ENCODE data around the gene HJURP. TPM values are rescaled to one million over a fixed set of nuclear protein-coding genes. Genes with fewer than 3 reads are reported as not detected.

HJURP gene
- total RNA-seq, 1 donor from 2014 or later: 19.4 TPM

- Mint-ChIP-seq H3K27me3 (ENCODE audit: low read depth) (no peaks in the 10 kb centered on the region), H3K36me3 (peaks cover 41% of the 10 kb centered on the region), H3K27ac (no peak overlapping the region), H3K9me3 (peaks cover 38% of the 10 kb centered on the region), H3K4me3 (no peak overlapping the region), H3K4me1 (no peaks in the 10 kb centered on the region)
- TF ChIP-seq CTCF (IDR thresholded peaks at IDR 0.05; ENCODE audit: unreplicated experiment): no peak
- no peak for DNase-seq (ENCODE audit: low spot score in 2 of 2, unreplicated experiment in 2 of 2)
Observed at GRCh38 chr2:233862261-233862768, 8.0 kb upstream of the HJURP start.

- peaks cover 13% of the 10 kb centered on the region for H3K4me1 Mint-ChIP-seq
- DNase-seq (ENCODE audit: low spot score in 2 of 2, unreplicated experiment in 2 of 2): no peak
- H3K27me3 Mint-ChIP-seq (ENCODE audit: low read depth): no peaks in the 10 kb centered on the region
- H3K4me3 Mint-ChIP-seq: no peak overlapping the region
- no peak for TF ChIP-seq CTCF (IDR thresholded peaks at IDR 0.05; ENCODE audit: unreplicated experiment)
- peaks cover 12% of the 10 kb centered on the region for H3K9me3 Mint-ChIP-seq
- no peak overlapping the region for H3K27ac Mint-ChIP-seq
- peaks cover 10% of the 10 kb centered on the region for H3K36me3 Mint-ChIP-seq
Observed at GRCh38 chr2:233858331-233858730, 4.0 kb upstream of the HJURP start.

GRCh38 chr2:233857511-233858141 lies 3.3 kb upstream of the HJURP start:
- Mint-ChIP-seq H3K27ac (no peak overlapping the region), H3K27me3 (ENCODE audit: low read depth) (no peaks in the 10 kb centered on the region), H3K9me3 (peaks cover 12% of the 10 kb centered on the region), H3K36me3 (peaks cover 7% of the 10 kb centered on the region), H3K4me1 (peaks cover 20% of the 10 kb centered on the region), H3K4me3 (no peak overlapping the region)
- DNase-seq (ENCODE audit: low spot score in 2 of 2, unreplicated experiment in 2 of 2): no peak
- no peak for TF ChIP-seq CTCF (IDR thresholded peaks at IDR 0.05; ENCODE audit: unreplicated experiment)

- H3K27ac Mint-ChIP-seq: no peak overlapping the region
- H3K4me3 Mint-ChIP-seq: peak overlapping the region; percentile 98
- peaks cover 29% of the 10 kb centered on the region for H3K4me1 Mint-ChIP-seq
- no peaks in the 10 kb centered on the region for H3K27me3 Mint-ChIP-seq (ENCODE audit: low read depth)
- TF ChIP-seq CTCF (IDR thresholded peaks at IDR 0.05; ENCODE audit: unreplicated experiment): no peak
- no peaks in the 10 kb centered on the region for H3K9me3 Mint-ChIP-seq
- H3K36me3 Mint-ChIP-seq: peaks cover 3% of the 10 kb centered on the region
- no peak for DNase-seq (ENCODE audit: low spot score in 2 of 2, unreplicated experiment in 2 of 2)
Observed at GRCh38 chr2:233856184-233856583, 1.8 kb upstream of the HJURP start.

GRCh38 chr2:233855345-233855744 lies 1.0 kb upstream of the HJURP start:
- H3K4me1 Mint-ChIP-seq: peaks cover 29% of the 10 kb centered on the region
- DNase-seq (ENCODE audit: low spot score in 2 of 2, unreplicated experiment in 2 of 2): no peak
- no peak for TF ChIP-seq CTCF (IDR thresholded peaks at IDR 0.05; ENCODE audit: unreplicated experiment)
- H3K9me3 Mint-ChIP-seq: no peaks in the 10 kb centered on the region
- no peak overlapping the region for H3K27ac Mint-ChIP-seq
- H3K4me3 Mint-ChIP-seq: peak overlapping the region; percentile 98
- H3K27me3 Mint-ChIP-seq (ENCODE audit: low read depth): no peaks in the 10 kb centered on the region
- peaks cover 3% of the 10 kb centered on the region for H3K36me3 Mint-ChIP-seq
